ENCODE results near the gene MRPS18B.
A peak's percentile ranks its signal among the peaks of the same experiment; 100 is the strongest.
"Not testable (repeated sequence)": the region's sequence is repeated elsewhere in the genome, so short reads cannot be mapped to it uniquely, and the experiment has no call there.

Gene MRPS18B

GRCh38 chr6:30644769-30645168, 27.1 kb downstream of the MRPS18B start:
- DNase-seq: no peak

DNA sequence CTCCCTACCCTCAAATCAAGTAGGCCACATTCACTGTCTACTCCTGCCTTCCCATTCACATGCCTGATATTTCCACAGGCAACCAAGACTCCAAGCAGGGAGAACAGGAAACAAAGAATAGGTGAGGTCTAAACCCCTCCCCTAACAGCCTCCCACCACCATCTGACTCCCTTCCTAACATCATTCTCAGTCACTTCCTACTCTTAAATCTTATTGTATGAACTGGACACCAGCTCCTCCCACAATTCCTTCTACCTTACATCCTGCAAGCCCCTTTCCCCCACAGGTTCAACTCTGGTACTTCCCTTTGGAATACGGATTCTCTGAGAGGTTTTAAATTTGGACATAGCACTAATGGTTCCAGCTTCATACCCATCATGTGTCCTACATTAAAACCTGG, 28.3 kb downstream of the MRPS18B start:
- DNase-seq: no peak

- DNase-seq: peak; percentile 97
Measured at GRCh38 chr6:30646450-30647241, 29.0 kb downstream of the MRPS18B start, which contains the start of gene C6orf136. TSS of gene C6orf136 (plus strand) at chr6:30647133. CDS start at chr6:30647232, 99 bp downstream.

DNA sequence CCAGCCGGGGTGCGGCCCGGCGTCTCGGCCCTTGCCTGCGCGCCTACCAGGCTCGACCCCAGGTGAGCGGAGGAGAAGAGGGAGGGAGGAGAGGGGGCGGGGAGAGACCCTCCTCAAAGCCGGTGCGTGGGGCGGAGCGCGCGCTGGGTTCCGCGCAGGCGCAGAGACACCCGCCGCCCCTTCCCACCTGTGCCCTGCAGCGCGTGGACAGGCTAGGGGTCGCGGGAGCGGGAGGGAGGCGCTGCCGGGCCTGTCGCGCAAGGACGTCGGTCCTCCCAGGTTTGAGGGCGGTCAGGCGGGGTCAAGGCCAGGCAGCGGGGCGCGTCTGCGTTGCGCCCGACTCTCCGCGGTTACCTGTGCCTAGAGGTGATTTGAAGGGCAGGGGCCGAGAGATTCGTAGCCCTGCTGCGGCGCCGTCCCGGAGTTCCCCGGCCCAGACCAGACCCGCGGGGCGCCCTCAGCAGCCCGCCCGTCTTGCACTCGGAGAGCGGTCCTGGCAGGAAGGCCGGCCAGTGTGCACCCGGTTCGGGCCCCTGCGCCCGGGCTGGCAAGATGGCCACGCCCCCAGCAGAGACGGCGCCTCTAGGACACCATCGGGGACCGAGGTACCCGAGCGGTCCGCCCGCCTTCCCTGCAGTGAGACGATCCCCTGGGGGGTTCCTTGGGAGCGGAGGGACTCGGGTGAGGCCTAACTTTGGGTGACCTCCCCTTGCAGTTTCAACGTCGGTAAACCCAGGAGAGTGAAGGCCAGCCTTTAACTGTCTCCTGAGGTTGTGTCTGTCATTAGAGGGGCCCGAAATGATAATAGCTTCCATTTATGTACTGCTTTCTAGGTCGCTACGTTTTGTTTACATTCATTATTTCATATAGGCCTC, 29.8 kb downstream of the MRPS18B start:
- peak; percentile 96 for DNase-seq

- no peak for DNase-seq
Measured at GRCh38 chr6:30651143-30651542, 33.5 kb downstream of the MRPS18B start.

DNA sequence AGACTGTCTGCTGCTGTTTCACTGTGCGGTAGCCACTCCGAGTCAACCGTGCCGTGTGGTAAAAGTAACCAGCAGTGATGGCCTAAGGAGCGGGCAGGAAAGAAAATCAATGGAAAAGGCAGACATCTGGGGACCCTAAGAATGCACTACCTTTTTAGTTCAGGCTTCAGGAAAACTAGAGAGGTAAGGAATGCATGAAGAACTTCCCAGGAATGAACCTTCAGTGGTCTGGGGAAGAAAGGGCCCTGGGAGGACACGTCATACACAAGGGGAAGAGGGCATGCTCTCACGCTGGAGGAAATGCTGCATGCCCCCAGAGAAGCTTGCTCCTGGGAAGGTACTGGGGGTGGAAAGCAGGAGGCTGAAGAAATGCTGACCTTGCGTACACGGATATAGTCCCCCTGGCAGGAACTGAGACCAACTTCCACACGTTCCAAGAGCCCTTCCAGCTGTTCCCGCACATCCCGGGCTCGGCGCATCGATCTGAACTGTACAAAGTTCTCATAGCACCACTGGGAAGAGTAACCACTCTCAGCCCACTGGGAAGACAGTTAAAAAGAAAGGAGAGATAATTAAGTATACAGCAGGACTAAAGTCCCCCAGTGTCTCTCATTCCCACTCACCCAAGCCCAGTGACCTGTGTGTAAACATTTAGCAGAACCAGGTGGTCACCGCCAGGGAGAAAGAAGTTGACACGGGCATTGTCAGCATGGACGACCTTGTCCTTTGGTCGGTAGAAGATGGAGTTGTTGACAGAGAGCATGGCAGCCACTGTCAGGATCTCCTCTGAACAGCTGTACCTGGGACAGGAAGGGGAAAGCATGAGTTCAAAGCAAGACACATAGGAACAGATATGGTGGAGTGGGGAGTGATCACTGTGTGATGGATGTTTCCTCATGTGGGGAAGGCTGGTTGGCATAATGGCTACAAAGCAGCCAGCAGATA, 37.4 kb downstream of the MRPS18B start:
- no peak for DNase-seq

- no peak for DNase-seq
Measured at GRCh38 chr6:30655743-30656094, 38.1 kb downstream of the MRPS18B start.

DNA sequence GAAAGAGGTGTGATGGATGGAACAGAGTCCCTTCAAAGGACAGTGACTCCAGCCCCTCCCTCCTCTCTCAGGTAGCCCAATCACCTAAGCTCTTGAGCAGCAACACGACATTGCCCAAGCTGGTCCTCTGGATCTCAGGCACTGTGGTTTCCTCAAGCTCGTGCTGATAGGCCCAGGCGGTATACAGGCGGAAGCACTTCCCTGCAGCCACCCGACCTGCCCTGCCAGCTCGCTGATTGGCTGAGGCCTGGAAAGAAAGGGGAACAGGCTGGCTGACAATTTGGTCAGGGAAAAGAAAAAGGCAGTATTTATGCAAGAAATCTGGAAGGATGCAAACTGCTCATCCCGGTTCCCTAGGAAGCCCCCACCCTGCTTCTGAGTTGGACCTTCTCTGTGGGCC, 38.9 kb downstream of the MRPS18B start:
- no peak for DNase-seq

DNA sequence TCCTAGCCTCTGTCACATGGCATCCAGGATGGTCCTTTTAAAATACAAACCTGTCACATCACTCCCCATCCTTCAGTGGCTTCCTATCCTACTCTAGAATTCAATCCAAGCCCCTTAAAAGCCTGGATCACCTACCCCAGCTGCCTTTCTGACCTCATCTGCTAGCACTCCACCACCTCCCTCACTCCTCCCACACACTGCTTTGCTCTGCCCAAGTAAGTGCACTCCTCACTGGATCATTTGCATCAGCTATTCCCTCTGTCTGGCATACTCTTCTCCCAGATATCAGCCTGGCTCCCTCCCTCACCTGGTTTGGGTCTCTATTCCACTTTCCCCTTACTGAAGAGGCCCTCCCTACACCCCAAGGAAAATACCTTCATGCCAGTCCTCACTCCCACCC, 39.8 kb downstream of the MRPS18B start:
- DNase-seq: no peak

- not testable (repeated sequence) for DNase-seq
Measured at GRCh38 chr6:30657922-30658321, 40.3 kb downstream of the MRPS18B start.

DNA sequence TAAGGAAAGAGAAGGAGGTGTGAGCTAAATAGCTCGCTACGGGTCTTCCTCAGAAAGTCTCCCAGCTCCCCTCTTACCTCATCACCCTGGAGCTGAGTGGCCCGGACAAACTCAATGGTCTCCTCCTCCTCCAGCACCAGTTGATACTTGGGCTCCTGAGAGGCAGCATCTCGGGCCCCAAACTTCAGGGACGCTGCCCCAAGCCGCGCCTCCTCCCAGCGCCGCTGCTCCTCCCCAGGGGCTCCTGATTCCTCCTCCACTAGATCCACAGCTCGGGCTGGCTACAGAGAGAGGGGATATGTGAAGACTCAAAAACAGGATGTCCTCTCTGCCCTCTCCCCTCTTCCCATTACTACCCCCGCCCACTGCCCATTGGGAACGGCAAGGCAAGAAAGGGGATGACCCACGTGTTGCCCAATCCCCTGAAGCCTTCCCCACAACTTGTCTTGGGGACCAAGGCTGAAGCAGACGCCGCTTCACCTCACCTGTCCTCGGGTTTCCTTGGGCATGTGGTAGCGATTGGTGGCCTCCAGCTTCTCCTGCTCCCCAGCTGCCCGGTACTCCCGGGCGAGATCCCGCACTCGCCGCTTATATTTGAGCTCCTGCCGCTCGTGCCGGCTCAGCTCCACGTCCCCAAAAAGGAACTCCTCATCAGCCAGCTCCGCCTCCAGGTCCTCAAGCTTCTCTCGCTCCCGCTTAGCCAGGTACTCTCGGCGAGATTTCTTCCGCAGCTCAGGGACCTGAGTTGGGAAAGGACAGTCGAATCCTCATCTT, 47.5 kb downstream of the MRPS18B start:
- no peak for DNase-seq

DNA sequence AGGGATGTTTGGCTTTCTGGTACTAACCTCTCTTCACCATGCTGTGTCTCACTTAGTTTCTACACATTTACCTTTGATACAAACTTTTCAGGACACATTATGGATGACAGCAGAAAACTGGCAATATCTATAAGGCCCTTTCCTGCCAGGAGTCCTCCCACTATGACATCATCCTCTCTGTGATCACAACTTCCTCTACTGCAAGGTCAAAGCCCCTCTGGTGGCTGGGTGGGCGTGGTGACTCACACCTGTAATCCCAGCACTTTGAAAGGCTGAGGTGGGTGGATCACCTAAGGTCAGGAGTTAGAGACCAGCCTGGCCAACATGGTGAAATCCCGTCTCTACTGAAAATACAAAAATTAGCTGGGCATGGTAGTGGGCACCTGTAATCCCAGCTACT, 48.7 kb downstream of the MRPS18B start:
- not testable (repeated sequence) for DNase-seq

GRCh38 chr6:30670760-30671527, 53.3 kb downstream of the MRPS18B start:
- DNase-seq: no peak

DNA sequence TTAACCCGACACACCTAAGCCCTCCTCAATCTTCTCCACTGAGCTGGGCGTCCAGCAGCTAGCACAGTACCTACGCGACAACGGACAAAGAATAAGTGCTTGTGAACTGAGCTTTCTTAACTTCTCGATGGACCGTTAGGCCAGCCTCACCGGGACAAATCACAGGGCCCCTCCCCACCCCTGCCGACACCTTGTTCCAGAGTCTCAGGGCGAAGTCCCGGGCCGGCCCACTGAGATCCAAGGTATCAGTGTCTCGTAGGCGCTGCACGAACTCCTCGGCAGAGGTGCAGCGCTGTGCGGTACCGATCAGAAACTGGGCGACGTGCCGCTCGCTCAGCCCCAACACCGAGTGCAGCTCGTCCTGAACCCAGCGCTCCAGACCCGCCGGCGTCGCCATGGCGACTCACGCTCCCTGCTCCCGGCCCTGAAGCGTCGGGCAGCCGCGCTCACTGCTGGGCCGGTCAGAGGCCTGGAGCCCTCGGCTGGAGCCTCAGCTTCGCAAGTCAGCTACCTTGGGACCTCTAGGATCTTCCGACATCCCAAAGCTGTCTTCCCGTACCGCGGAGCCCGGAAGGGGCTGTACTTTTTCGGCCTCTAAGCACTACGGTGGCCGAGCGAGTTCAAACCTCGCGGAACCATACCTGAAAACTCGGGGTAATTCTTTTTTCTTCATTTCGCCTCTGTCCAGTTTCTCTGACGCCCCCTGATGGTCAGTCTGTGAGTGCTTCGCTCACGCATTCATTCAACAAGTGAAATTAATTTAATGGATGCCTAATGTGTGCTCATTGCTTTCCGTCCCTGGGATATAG, 55.0 kb downstream of the MRPS18B start, which contains the start of gene DHX16:
Gene DHX16 (minus strand): TSS at position 562 of the 809 bp plus-strand sequence. CDS start 165 bp downstream, at position 397.
- peak; percentile 99 for DNase-seq
